CD8-positive, alpha-beta memory T cell (primary cell): ENCODE results near the gene DENND1A. TPM values are rescaled to one million over a fixed set of nuclear protein-coding genes. Genes with fewer than 3 reads are reported as not detected.

ENCODE experiments used
- CTCF ChIA-PET: fragments of 350-600 bp; sonication (Branson Sonifier 250); formaldehyde crosslinking; loops from one replicate; lab custom pipeline; 2021; ENCODE audit warnings: antibody characterized with exemption; lab: Charles Lee
- POLR2A ChIA-PET: fragments of 350-600 bp; sonication (Branson Sonifier 250); formaldehyde crosslinking; loops from one replicate; lab custom pipeline; 2021; ENCODE audit warnings: antibody characterized with exemption; lab: Charles Lee
- DNase-seq, 5 donors: peaks; one replicate each; pipeline versions ENCODE4 v3.0.0 to v3.0.0-alpha.2; 2020 to 2022; ENCODE audit warnings: mixed read lengths in 1 of 5
- H3K27ac ChIP-seq: one replicate; pipeline ENCODE4 v1.7.0; 2013; ENCODE audit warnings: low read depth, mild to moderate bottlenecking, low read length, moderate library complexity
- H3K27me3 ChIP-seq: 2 replicates; pipeline ENCODE4 v1.7.0; 2013; ENCODE audit warnings: low read length, mild to moderate bottlenecking; ENCODE audit not compliant: insufficient read depth, poor library complexity, severe bottlenecking
- H3K36me3 ChIP-seq: 2 replicates; pipeline ENCODE4 v1.7.0; 2013; ENCODE audit warnings: mild to moderate bottlenecking, low read length, moderate library complexity; ENCODE audit not compliant: insufficient read depth
- H3K4me1 ChIP-seq: 2 replicates; pipeline ENCODE4 v1.7.0; 2013; ENCODE audit warnings: mild to moderate bottlenecking, low read length, moderate library complexity; ENCODE audit not compliant: insufficient read depth
- H3K4me3 ChIP-seq: 2 replicates; pipeline ENCODE4 v1.7.0; 2013; ENCODE audit warnings: mild to moderate bottlenecking, low read length
- H3K9me3 ChIP-seq: 2 replicates; pipeline ENCODE4 v1.7.0; 2013; ENCODE audit warnings: mild to moderate bottlenecking, low read length
- H3K27ac Mint-ChIP-seq, 8 donors: one replicate each; pipeline ENCODE4 v1.8.0; 2020 to 2021; ENCODE audit warnings: mixed read lengths in 8 of 8, mild to moderate bottlenecking in 6 of 8, inconsistent platforms in 3 of 8, moderate library complexity in 3 of 8
- H3K27me3 Mint-ChIP-seq, 2 donors: one replicate each; pipeline ENCODE4 v1.8.0; 2020 to 2021; ENCODE audit warnings: mixed read lengths in 2 of 2, mild to moderate bottlenecking in 1 of 2, moderate library complexity in 1 of 2
- H3K36me3 Mint-ChIP-seq, 3 donors: one replicate each; pipeline ENCODE4 v1.8.0; 2020 to 2021; ENCODE audit warnings: mixed read lengths in 3 of 3, inconsistent platforms in 1 of 3, mild to moderate bottlenecking in 1 of 3
- H3K4me1 Mint-ChIP-seq, 3 donors: one replicate each; pipeline ENCODE4 v1.8.0; 2020 to 2021; ENCODE audit warnings: mixed read lengths in 3 of 3, inconsistent platforms in 1 of 3, mild to moderate bottlenecking in 1 of 3
- H3K4me3 Mint-ChIP-seq, 7 donors: one replicate each; pipeline ENCODE4 v1.8.0; 2020 to 2021; ENCODE audit warnings: mixed read lengths in 7 of 7, mild to moderate bottlenecking in 6 of 7, moderate library complexity in 4 of 7, inconsistent platforms in 2 of 7
- H3K9me3 Mint-ChIP-seq, 5 donors: one replicate each; pipeline ENCODE4 v1.8.0; 2020 to 2022; ENCODE audit warnings: mixed read lengths in 5 of 5, mild to moderate bottlenecking in 3 of 5, moderate library complexity in 2 of 5, inconsistent platforms in 1 of 5
- polyA plus RNA-seq: library from polyadenylated mRNA; unstranded; fragments of 300-500 nt; fragmentation: Illumina TruSeq; gene quantifications from one replicate; pipeline ENCODE4 v1.2.3, GENCODE V29; 2021
- total RNA-seq, 2 experiments: library from RNA; stranded (reverse); gene quantifications; one replicate each; pipeline ENCODE4 v1.2.3, GENCODE V29; 2021

The DENND1A gene
- total and polyA plus RNA-seq, 3 experiments from 2014 or later = 7.2 to 15.1 (median 15.0) TPM

DNA sequence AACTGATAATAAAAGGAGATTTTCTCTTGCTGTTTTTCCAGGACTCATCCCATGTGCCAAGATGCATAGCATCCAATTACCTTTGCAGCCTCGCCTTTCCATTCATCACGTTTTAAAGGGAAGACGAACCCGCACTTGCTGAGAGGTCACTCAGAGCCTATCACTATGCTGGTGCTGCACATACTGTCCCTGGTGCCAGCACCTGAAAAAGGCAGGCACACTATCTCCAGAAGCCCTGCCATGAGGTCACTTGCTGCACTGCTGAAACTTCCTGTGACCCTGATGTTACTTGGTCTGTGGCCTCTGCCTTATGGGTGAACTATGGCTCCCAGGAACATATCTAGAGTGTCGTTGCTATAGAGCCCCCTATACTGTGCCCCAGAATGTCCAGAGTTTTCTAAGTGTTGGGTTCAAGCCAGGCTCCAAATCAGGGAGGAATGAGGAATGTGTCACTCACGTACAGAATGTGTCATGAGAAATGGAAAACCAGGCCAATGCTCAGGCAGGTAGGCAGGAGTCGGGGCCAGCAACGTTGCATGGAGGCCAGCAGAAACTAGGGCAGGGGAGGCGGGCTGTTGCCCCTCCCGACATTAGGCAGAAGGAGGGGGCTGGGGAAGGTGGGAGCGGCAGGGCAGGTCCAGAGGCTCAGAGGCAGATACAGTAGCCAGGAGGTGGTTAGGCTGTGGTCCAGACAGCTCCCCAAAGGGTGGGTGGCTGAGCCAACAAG lies 311.8 kb downstream of the DENND1A start:
- peaks cover 0 to 8% (median 3%) of the 10 kb centered on the region in 3 donors for H3K36me3 Mint-ChIP-seq
- Histone ChIP-seq H3K9me3 (no peaks in the 10 kb centered on the region), H3K4me3 (no peak overlapping the region), H3K36me3 (no peaks in the 10 kb centered on the region), H3K27ac (no peak overlapping the region), H3K4me1 (no peaks in the 10 kb centered on the region), H3K27me3 (no peaks in the 10 kb centered on the region)
- H3K27me3 Mint-ChIP-seq = no peaks in the 10 kb centered on the region
- H3K27ac Mint-ChIP-seq = no peak overlapping the region
- no peak for DNase-seq
- no peak overlapping the region for H3K4me3 Mint-ChIP-seq
- H3K4me1 Mint-ChIP-seq = no peaks in the 10 kb centered on the region
- ChIA-PET POLR2A (no interaction called here), CTCF (no interaction called here)
- no peaks in the 10 kb centered on the region for H3K9me3 Mint-ChIP-seq

DNA sequence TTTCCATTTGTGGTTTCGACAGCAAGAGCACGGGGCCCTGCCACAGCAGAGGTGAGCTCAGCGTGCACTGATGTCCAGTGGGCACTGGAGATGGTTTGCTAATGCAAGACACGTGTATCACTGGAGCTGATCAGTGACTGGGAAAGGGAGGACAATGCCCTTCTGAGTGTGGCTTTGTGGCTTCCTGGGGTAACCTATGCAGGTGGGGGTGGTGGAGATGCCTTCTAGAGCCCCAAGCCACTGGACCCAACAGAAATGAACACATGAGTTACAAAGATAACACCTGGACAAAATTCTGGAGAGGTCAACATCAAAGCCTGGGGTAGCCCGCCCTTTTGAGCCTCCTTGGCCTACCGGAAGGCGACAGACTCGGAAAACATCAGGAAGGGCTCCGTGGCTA lies 312.6 kb downstream of the DENND1A start:
- Mint-ChIP-seq H3K4me1 (no peaks in the 10 kb centered on the region), H3K4me3 (no peak overlapping the region), H3K27ac (no peak overlapping the region), H3K9me3 (no peaks in the 10 kb centered on the region), H3K27me3 (no peaks in the 10 kb centered on the region), H3K36me3 (peaks cover 0 to 5% (median 3%) of the 10 kb centered on the region in 3 donors)
- Histone ChIP-seq H3K27me3 (no peaks in the 10 kb centered on the region), H3K4me1 (no peaks in the 10 kb centered on the region), H3K9me3 (no peaks in the 10 kb centered on the region), H3K27ac (no peak overlapping the region), H3K36me3 (no peaks in the 10 kb centered on the region), H3K4me3 (no peak overlapping the region)
- ChIA-PET POLR2A (no interaction called here), CTCF (no interaction called here)
- no peak for DNase-seq

DNA sequence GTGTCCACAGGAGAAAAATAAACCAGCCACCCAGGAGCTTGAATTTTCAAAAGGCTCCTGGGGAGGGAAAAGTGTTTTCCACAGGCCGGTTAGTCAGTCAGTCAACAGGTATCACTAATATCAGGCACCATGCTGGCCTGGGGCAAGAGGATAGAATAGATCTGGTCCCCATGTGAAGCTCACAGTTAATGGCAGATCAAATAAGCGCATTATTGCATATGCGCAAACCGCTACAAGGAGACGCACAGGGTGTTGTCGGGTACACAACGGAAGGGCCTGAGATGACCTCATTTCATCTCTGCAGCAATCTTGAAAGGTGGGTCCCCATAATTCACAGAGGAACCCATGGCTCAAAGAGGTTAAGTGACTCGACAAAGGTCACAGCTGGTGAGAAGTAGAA lies 313.2 kb downstream of the DENND1A start:
- H3K27me3 ChIP-seq = no peaks in the 10 kb centered on the region
- no peaks in the 10 kb centered on the region for H3K9me3 ChIP-seq
- Mint-ChIP-seq H3K27ac (peak overlapping the region in 1 of 8 donors; percentile 80), H3K9me3 (no peaks in the 10 kb centered on the region), H3K4me1 (no peaks in the 10 kb centered on the region), H3K36me3 (peaks cover 0 to 3% (median 2%) of the 10 kb centered on the region in 3 donors), H3K4me3 (no peak overlapping the region), H3K27me3 (no peaks in the 10 kb centered on the region)
- no peaks in the 10 kb centered on the region for H3K36me3 ChIP-seq
- DNase-seq = no peak
- ChIA-PET CTCF (no interaction called here), POLR2A (no interaction called here)
- no peak overlapping the region for H3K4me3 ChIP-seq
- H3K27ac ChIP-seq = no peak overlapping the region
- no peaks in the 10 kb centered on the region for H3K4me1 ChIP-seq

DNA sequence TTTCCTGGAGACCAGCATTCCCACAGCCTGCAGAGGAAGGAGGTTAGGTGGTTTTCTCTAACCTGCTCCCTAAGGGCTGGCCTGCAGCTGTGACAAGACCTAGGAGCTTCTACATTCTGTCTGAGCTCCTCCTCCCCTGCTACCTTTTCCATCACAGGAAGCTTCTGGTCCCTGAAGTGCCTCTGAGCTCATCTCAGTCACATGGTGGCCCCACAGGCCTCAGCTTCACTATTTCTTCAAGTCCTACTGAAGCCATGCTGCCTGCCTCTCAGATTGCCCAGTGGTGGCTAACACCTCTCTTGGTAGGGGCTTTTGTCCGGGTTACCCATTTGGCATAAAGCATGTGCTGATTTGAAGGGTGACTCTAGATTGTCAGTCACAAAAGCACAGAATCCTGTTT lies 314.5 kb downstream of the DENND1A start:
- ChIA-PET POLR2A (no interaction called here), CTCF (interaction anchor here (0.6 kb wide), 1 partner anchor 12 kb away, joined by 4 read pairs; no protein-coding TSS in a partner anchor)
- H3K4me1 Mint-ChIP-seq = no peaks in the 10 kb centered on the region
- Histone ChIP-seq H3K4me3 (no peak overlapping the region), H3K9me3 (no peaks in the 10 kb centered on the region), H3K4me1 (no peaks in the 10 kb centered on the region), H3K36me3 (no peaks in the 10 kb centered on the region), H3K27ac (no peak overlapping the region), H3K27me3 (no peaks in the 10 kb centered on the region)
- no peaks in the 10 kb centered on the region for H3K27me3 Mint-ChIP-seq
- peak overlapping the region in 1 of 8 donors; percentile 14 for H3K27ac Mint-ChIP-seq
- no peaks in the 10 kb centered on the region for H3K9me3 Mint-ChIP-seq
- peaks cover 0 to 5% (median 3%) of the 10 kb centered on the region in 3 donors for H3K36me3 Mint-ChIP-seq
- no peak for DNase-seq
- no peak overlapping the region for H3K4me3 Mint-ChIP-seq

DNA sequence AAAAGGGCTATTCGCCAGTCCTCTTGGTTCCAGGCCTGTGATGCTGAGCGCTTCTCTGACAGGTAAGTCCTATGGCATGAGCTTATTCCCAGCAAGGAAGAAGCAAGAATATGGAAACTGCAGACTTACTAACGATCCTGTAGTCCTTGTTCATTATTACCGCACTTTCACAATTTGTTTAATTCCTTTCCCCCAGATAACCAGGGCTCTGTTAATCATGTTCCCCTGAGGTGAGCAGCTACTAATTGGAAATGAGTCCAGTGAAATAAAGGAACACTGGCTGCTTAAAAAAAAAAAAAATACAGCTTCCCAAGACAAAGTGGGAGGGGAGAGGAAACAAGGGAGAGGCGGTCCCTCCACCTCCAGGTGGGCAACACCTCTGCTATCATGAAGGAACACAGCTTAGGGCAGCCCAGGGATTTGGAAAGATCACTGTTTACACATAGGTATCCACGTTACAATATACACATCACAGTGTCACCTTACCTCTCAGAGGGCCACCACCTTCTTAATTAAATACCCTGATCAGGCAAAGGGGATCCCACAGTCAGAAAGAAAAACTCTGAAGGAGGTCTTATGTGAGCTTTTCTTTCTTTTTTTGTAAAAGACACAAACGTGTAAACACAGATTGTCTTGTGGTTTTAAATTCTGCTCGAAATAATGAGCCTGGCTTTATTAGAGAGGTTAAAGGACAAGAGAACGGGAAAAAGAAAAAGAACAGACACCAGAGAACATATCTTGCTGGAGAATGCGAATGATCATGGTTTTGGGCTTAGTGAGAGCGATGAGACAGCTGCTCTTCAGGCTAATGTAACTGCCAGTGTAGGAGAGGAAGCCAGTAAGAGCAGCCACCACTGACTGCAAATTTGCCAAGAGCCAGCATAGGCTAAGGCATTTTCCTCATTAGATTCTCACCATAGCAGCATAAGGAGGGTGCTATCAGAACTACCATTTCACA lies 315.3 kb downstream of the DENND1A start:
- H3K9me3 Mint-ChIP-seq = no peaks in the 10 kb centered on the region
- no peaks in the 10 kb centered on the region for H3K9me3 ChIP-seq

DNA sequence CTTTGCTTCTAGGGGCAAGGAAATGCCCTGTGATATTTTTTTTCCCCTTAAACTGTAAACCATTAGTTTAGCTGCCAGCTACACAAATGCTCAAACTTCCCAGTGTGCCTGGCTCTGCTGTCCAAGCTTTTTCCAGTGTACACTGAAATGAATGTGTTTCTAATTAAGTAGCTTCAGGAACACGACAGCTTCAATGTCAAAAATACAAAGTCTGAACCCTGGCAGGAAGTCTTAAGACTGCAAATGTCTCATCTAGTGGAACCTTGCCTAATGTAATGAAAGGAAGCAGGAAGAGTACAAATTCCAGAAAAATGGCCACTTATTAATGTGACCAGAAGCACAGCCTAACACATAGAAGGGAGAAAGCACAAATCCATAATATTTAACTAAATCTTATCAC lies 318.7 kb downstream of the DENND1A start:
- no peaks in the 10 kb centered on the region for H3K4me1 Mint-ChIP-seq
- no peak overlapping the region for H3K4me3 Mint-ChIP-seq
- no peak for DNase-seq
- H3K36me3 Mint-ChIP-seq = peaks cover 2 to 12% (median 4%) of the 10 kb centered on the region in 3 donors
- no peaks in the 10 kb centered on the region for H3K4me1 ChIP-seq
- H3K27ac ChIP-seq = no peak overlapping the region
- no peaks in the 10 kb centered on the region for H3K27me3 Mint-ChIP-seq
- ChIA-PET POLR2A (no interaction called here), CTCF (no interaction called here)
- H3K9me3 Mint-ChIP-seq = no peaks in the 10 kb centered on the region
- H3K36me3 ChIP-seq = no peaks in the 10 kb centered on the region
- no peak overlapping the region for H3K4me3 ChIP-seq
- H3K9me3 ChIP-seq = no peaks in the 10 kb centered on the region
- no peaks in the 10 kb centered on the region for H3K27me3 ChIP-seq
- H3K27ac Mint-ChIP-seq = no peak overlapping the region

More for the DNA sequence above, 315.3 kb downstream of the DENND1A start:
- H3K4me1 Mint-ChIP-seq = no peaks in the 10 kb centered on the region
- Histone ChIP-seq H3K36me3 (no peaks in the 10 kb centered on the region), H3K27me3 (no peaks in the 10 kb centered on the region), H3K4me3 (no peak overlapping the region), H3K27ac (no peak overlapping the region), H3K4me1 (no peaks in the 10 kb centered on the region)
- H3K27me3 Mint-ChIP-seq = no peaks in the 10 kb centered on the region
- POLR2A ChIA-PET = no interaction called here
- peak overlapping the region in 1 of 8 donors; percentile 33 for H3K27ac Mint-ChIP-seq
- CTCF ChIA-PET = interaction anchor here (0.6 kb wide), 1 partner anchor 13 kb away, joined by 4 read pairs; no protein-coding TSS in a partner anchor
- no peak for DNase-seq
- H3K4me3 Mint-ChIP-seq = no peak overlapping the region
- peaks cover 0 to 5% (median 3%) of the 10 kb centered on the region in 3 donors for H3K36me3 Mint-ChIP-seq

DNA sequence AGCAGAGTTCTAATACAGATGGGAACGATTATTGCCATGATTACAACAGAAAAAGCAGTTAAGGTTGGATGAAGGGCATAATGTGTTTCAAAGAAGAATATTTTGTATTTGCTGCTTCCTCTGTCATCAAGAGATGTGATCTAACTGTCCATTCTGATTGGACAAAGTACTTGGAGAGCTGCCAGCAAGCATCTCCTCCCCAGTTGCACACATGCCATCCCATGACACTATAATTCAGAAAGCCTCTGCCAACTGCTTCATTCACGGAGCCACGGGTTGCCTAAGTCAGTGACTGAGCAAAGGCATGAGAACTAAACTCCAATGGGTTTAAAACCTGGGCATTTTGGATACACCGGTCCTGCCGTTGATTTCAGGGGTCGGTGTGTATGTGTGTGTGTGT lies 320.1 kb downstream of the DENND1A start:
- H3K36me3 Mint-ChIP-seq = peaks cover 2 to 12% (median 4%) of the 10 kb centered on the region in 3 donors
- Histone ChIP-seq H3K9me3 (no peaks in the 10 kb centered on the region), H3K4me1 (no peaks in the 10 kb centered on the region), H3K36me3 (no peaks in the 10 kb centered on the region), H3K4me3 (no peak overlapping the region), H3K27ac (no peak overlapping the region), H3K27me3 (no peaks in the 10 kb centered on the region)
- no peak overlapping the region for H3K4me3 Mint-ChIP-seq
- H3K27ac Mint-ChIP-seq = no peak overlapping the region
- ChIA-PET CTCF (no interaction called here), POLR2A (no interaction called here)
- no peaks in the 10 kb centered on the region for H3K4me1 Mint-ChIP-seq
- H3K9me3 Mint-ChIP-seq = no peaks in the 10 kb centered on the region
- H3K27me3 Mint-ChIP-seq = no peaks in the 10 kb centered on the region
- DNase-seq = no peak

DNA sequence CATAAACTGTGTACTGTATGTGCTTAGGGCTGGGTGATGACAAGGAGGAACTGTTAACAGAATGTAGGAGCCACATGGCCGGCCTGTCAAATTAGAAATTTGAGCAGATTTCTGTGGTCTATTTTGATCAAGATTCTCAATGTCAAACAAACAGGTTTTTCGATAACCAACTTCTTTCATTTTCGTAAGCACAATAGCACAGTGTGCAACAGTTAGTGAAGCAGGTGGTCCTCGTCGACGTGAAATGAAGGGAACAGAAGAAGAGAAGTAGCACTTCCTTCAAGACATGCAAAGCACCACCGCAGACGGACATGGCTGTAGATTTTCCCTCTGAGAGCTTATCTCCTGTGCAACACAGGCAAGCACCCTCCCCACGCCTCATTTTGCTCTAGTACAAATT lies 321.8 kb downstream of the DENND1A start:
- no peaks in the 10 kb centered on the region for H3K4me1 Mint-ChIP-seq
- H3K27me3 Mint-ChIP-seq = no peaks in the 10 kb centered on the region
- no peak overlapping the region for H3K4me3 ChIP-seq
- ChIA-PET CTCF (no interaction called here), POLR2A (no interaction called here)
- no peaks in the 10 kb centered on the region for H3K9me3 ChIP-seq
- no peaks in the 10 kb centered on the region for H3K9me3 Mint-ChIP-seq
- H3K36me3 Mint-ChIP-seq = peaks cover 2 to 15% (median 4%) of the 10 kb centered on the region in 3 donors
- no peak for DNase-seq
- no peak overlapping the region for H3K27ac ChIP-seq
- no peak overlapping the region for H3K27ac Mint-ChIP-seq
- no peaks in the 10 kb centered on the region for H3K4me1 ChIP-seq
- no peaks in the 10 kb centered on the region for H3K27me3 ChIP-seq
- H3K4me3 Mint-ChIP-seq = no peak overlapping the region
- H3K36me3 ChIP-seq = no peaks in the 10 kb centered on the region
